Kidney (tissue), 14 donors: ENCODE data around the gene LDLRAD4. TPM values are rescaled to one million over a fixed set of nuclear protein-coding genes. Genes with fewer than 3 reads are reported as not detected.
"Not testable (repeated sequence)": the region's sequence is repeated elsewhere in the genome, so short reads cannot be mapped to it uniquely, and the experiment has no call there.

Source experiments
- DNase-seq, 5 donors: peaks; one replicate each; pipeline ENCODE4 v3.0.0-alpha.2; 2013 to 2020
- FAIRE-seq: peaks from 2 replicates; lab custom pipeline; 2012; peaks lifted over from hg19 to GRCh38; lab: Jason Lieb, UNC
- H3K27ac ChIP-seq, 2 donors: one replicate each; pipeline ENCODE4 v1.7.0; 2013; ENCODE audit warnings: low read depth in 2 of 2, low read length in 2 of 2, inconsistent platforms in 1 of 2
- H3K27me3 ChIP-seq: one replicate; pipeline ENCODE4 v1.7.1; 2013; ENCODE audit warnings: low read length, inconsistent platforms; ENCODE audit not compliant: control insufficient read depth, insufficient read depth
- H3K36me3 ChIP-seq, 3 donors: one replicate each; pipeline versions ENCODE4 v1.7.0 to v1.7.1; 2013; ENCODE audit warnings: low read length in 3 of 3, control low read depth in 1 of 3, inconsistent platforms in 1 of 3; ENCODE audit not compliant: insufficient read depth in 3 of 3, control insufficient read depth in 2 of 3
- H3K4me1 ChIP-seq, 3 donors: one replicate each; pipeline versions ENCODE4 v1.7.0 to v1.7.1; 2013; ENCODE audit warnings: low read length in 3 of 3, inconsistent platforms in 1 of 3, low read depth in 1 of 3; ENCODE audit not compliant: control insufficient read depth in 2 of 3, insufficient read depth in 2 of 3
- H3K4me3 ChIP-seq, 3 donors: one replicate each; pipeline versions ENCODE4 v1.7.0 to v1.8.1; 2013; ENCODE audit warnings: low read length in 3 of 3, control low read depth in 1 of 3, inconsistent platforms in 1 of 3
- H3K9ac ChIP-seq, 3 donors: one replicate each; pipeline versions ENCODE4 v1.7.0 to v1.7.1; 2013; ENCODE audit warnings: low read length in 3 of 3, control low read depth in 1 of 3, inconsistent platforms in 1 of 3
- H3K9me3 ChIP-seq, 3 donors: one replicate each; pipeline versions ENCODE4 v1.7.0 to v1.7.1; 2013; ENCODE audit warnings: low read length in 3 of 3, control low read depth in 1 of 3, inconsistent platforms in 1 of 3; ENCODE audit not compliant: control insufficient read depth in 2 of 3, insufficient read depth in 1 of 3
- CTCF ChIP-seq: IDR thresholded peaks from 3 replicates; pipeline ENCODE4 v1.5.1; 2012; ENCODE audit warnings: mild to moderate bottlenecking, moderate library complexity, borderline replicate concordance; ENCODE audit not compliant: insufficient read depth; ENCODE audit errors: extremely low read depth
- intact Hi-C: fragments of 100-400 bp; cut with DNase I; formaldehyde crosslinking; loops from one replicate; pipeline ENCODE4 v1.11.1; 2022
- polyA plus RNA-seq: library from polyadenylated mRNA; stranded (reverse); fragments of 350-450 nt; fragmentation: Illumina TruSeq; extraction: RNeasy Lipid Tissue Mini Kit (QIAGEN cat#74804); gene quantifications from one replicate; pipeline ENCODE4 v1.2.3, GENCODE V29; 2014; ENCODE audit warnings: low read depth, low replicate concordance; ENCODE audit not compliant: insufficient read depth
- total RNA-seq: library from RNA; stranded (reverse); fragmentation: NEBNext Ultra II Directional; extraction: Animal tissue kit (Norgen Biotek cat#: 25700); gene quantifications from one replicate; pipeline ENCODE4 v1.2.1, GENCODE V29; 2021
- donor health status: control.
- donor health status: control.
- donor health status: control.
- donor health status: control.
- donor health status: control.
- donor health status: DM: yes; HTN: yes; CAD: no.
- donor health status: Normal renal cell carcinoma (clear cell type).

LDLRAD4 gene
- total and polyA plus RNA-seq, 2 donors from 2014 or later: 2.3 to 42.3 TPM

GRCh38 chr18:13337369-13337768 is 118.8 kb downstream of the LDLRAD4 start:
- Histone ChIP-seq H3K4me3 (no peak overlapping the region), H3K27me3 (no peaks in the 10 kb centered on the region), H3K9me3 (peaks cover 0 to 15% (median 7%) of the 10 kb centered on the region in 3 donors), H3K9ac (no peak overlapping the region), H3K27ac (no peak overlapping the region), H3K36me3 (no peaks in the 10 kb centered on the region), H3K4me1 (no peaks in the 10 kb centered on the region)
- FAIRE-seq: no peak
- no peak for DNase-seq
- no peak for TF ChIP-seq CTCF
- intact Hi-C loops: no loop called here

- no peaks in the 10 kb centered on the region for H3K27me3 ChIP-seq
- TF ChIP-seq CTCF: no peak
- peaks cover 0 to 13% (median 0%) of the 10 kb centered on the region in 3 donors for H3K9me3 ChIP-seq
- intact Hi-C loops: no loop called here
- H3K36me3 ChIP-seq: no peaks in the 10 kb centered on the region
- no peak overlapping the region for H3K27ac ChIP-seq
- H3K4me3 ChIP-seq: no peak overlapping the region
- no peaks in the 10 kb centered on the region for H3K4me1 ChIP-seq
- FAIRE-seq: no peak
- H3K9ac ChIP-seq: no peak overlapping the region
- no peak for DNase-seq
Observed at GRCh38 chr18:13338318-13338717, 119.8 kb downstream of the LDLRAD4 start.

GRCh38 chr18:13339653-13340052 is 121.1 kb downstream of the LDLRAD4 start:
- H3K27me3 ChIP-seq: no peaks in the 10 kb centered on the region
- H3K36me3 ChIP-seq: no peaks in the 10 kb centered on the region
- H3K9ac ChIP-seq: no peak overlapping the region
- H3K9me3 ChIP-seq: peaks cover 0 to 10% (median 0%) of the 10 kb centered on the region in 3 donors
- no peaks in the 10 kb centered on the region for H3K4me1 ChIP-seq
- H3K27ac ChIP-seq: no peak overlapping the region
- no peak overlapping the region for H3K4me3 ChIP-seq
- FAIRE-seq: peak; percentile 27
- no peak for TF ChIP-seq CTCF
- intact Hi-C loops: no loop called here
- DNase-seq: no peak

- H3K36me3 ChIP-seq, H3K27me3 ChIP-seq, H3K4me1 ChIP-seq, H3K9me3 ChIP-seq, DNase-seq, H3K9ac ChIP-seq, H3K27ac ChIP-seq, intact Hi-C loops, H3K4me3 ChIP-seq, FAIRE-seq: not testable (repeated sequence)
Observed at GRCh38 chr18:13346449-13346848, 127.9 kb downstream of the LDLRAD4 start.
